GM15510 (cell line): ENCODE data around the gene FSIP1.

Source experiments
- POLR2A ChIP-seq: IDR thresholded peaks from 3 replicates; pipeline ENCODE4 v1.6.1; 2011; ENCODE audit warnings: borderline replicate concordance; ENCODE audit not compliant: insufficient read length; ENCODE audit errors: extremely low read depth

FSIP1 gene

GRCh38 chr15:39746714-39747276 lies 35.8 kb downstream of the FSIP1 start:
- no peak for TF ChIP-seq POLR2A

DNA sequence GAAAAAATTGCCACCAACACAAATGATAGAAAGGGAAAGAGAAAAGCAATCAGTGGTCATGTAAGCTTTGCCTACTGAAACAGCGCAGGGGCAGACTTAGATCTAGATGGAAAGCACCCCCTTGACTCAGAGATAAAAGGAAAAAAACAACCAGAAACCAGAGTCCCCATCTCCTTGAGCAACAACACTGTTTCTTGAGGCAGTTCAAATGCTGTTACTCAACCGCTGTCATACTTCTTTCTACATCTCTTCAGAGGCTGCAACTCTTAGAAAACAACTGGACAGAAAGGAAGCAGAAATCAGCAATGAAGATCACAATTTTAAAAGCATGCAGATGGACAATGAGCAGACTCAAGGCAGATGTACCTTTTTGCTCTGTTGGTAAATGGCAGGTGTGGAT lies 36.5 kb downstream of the FSIP1 start:
- TF ChIP-seq POLR2A: no peak

DNA sequence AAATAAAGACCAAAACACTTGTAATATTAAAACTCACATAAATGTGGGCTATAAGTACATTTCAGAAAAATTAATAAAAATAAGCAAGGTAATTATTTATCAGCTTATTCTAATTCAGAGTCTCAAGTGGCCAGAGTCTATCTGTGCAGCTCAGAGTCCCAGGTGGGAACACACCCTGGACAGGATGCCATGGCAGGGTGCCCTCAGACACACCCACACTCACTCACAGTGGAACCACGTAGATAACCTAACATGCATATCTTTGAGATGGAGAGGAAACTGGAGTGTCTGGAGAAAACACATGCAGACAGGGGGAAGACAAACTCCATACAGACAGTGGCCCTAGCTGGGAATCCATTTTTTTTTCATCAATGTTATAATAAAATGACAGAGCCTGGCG lies 37.2 kb downstream of the FSIP1 start:
- no peak for TF ChIP-seq POLR2A

GRCh38 chr15:39744334-39745103 lies 38.1 kb downstream of the FSIP1 start:
- no peak for TF ChIP-seq POLR2A

DNA sequence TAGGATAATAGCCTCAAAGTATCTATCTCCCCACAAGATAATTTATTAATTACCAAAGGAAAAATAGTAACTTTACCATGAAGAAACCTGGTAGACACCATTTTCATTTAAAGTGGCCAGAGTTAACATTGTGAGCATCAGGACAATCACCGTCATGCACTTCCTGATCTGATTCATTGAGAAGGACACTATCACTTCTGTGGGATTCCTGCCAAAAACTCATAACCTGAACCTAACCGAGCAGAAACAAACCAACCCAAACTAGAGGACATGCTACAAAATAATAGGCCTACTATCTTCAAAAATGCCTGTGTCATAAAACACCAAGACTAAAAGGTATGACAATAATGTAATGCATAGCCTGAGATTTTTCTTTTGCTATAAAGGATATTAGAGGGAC lies 39.0 kb downstream of the FSIP1 start:
- no peak for TF ChIP-seq POLR2A

DNA sequence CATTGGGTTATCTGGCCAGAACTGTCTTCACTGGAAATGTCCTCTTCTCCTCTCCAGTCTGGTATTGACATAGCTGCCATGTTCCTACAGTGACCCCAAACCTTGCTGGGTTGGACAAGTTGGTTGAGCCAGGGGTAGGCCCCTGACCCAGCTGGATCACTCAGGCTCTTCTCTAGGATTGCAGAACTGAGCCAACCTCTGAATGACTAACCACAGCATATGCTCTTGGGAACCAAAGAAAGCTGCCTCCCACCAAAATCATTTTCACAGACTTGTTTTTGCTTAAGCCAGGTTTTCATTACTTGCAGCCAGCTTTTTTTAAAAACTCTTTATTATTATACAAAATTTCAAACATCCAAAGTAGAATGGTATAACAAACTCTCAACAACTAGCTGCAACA lies 41.4 kb downstream of the FSIP1 start:
- no peak for TF ChIP-seq POLR2A

GRCh38 chr15:39738998-39739397 lies 43.6 kb downstream of the FSIP1 start:
- TF ChIP-seq POLR2A: no peak

GRCh38 chr15:39737196-39737550 lies 45.5 kb downstream of the FSIP1 start:
- TF ChIP-seq POLR2A: no peak

- no peak for TF ChIP-seq POLR2A
These were observed 46.0 kb downstream of the FSIP1 start for GRCh38 chr15:39736412-39737195.

GRCh38 chr15:39735120-39735717 lies 47.4 kb downstream of the FSIP1 start:
- no peak for TF ChIP-seq POLR2A

GRCh38 chr15:39731266-39731665 lies 51.4 kb downstream of the FSIP1 start:
- no peak for TF ChIP-seq POLR2A

GRCh38 chr15:39730552-39730951 lies 52.1 kb downstream of the FSIP1 start:
- no peak for TF ChIP-seq POLR2A

DNA sequence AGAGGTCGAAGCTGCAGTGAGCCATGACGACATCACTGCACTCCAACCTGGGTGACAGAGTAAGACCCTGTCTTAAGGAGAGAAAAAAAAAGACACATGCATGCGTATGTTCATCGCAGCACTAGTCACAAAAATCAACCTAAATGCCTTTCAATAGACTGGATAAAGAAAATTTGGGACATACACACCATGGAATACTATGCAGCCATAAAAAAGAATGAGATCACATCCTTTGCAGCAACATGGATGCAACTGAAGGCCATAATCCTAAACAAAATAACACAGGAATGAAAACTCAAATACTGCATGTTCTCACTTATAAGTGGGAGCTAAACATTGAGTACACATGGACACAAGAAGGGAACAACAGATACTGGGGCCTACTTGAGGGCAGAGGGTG lies 53.1 kb downstream of the FSIP1 start:
- TF ChIP-seq POLR2A: no peak

GRCh38 chr15:39728845-39729244 lies 53.8 kb downstream of the FSIP1 start:
- TF ChIP-seq POLR2A: no peak

DNA sequence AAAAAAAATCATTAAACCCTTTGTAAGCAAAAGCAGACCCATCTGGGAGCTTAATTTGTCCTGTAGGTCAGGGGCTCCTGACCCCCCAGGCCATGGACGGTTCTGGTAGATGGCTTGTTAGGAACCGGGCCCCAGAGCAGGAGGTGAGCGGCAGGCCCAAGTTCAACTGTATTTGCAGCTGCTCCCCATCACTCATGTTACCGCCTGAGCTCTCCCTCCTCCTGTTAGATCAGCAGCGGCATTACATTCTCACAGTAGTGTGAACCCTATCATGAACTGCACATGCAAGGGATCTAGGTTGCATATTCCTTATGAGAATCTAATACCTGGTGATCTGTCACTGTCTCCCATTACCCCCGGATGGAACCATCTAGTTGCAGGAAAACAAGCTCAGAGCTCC lies 60.7 kb downstream of the FSIP1 start:
- TF ChIP-seq POLR2A: no peak
